Osteocyte (in vitro differentiated cells): Measurements from ENCODE around the gene LRBA. TPM values are rescaled to one million over a fixed set of nuclear protein-coding genes. Genes with fewer than 3 reads are reported as not detected.

Experiments
- DNase-seq: peaks from one replicate; pipeline ENCODE4 v3.0.0; 2021; ENCODE audit warnings: mixed read lengths; ENCODE audit not compliant: unreplicated experiment; ENCODE audit errors: extremely low spot score
- H3K27ac Mint-ChIP-seq: one replicate; pipeline ENCODE4 v1.8.0; 2021; ENCODE audit warnings: mild to moderate bottlenecking, mixed read lengths; ENCODE audit not compliant: unreplicated experiment
- H3K27me3 Mint-ChIP-seq: one replicate; pipeline ENCODE4 v1.8.0; 2021; ENCODE audit warnings: mixed read lengths; ENCODE audit not compliant: unreplicated experiment
- H3K36me3 Mint-ChIP-seq: one replicate; pipeline ENCODE4 v1.8.0; 2021; ENCODE audit warnings: mixed read lengths; ENCODE audit not compliant: unreplicated experiment
- H3K4me1 Mint-ChIP-seq: one replicate; pipeline ENCODE4 v1.8.0; 2021; ENCODE audit warnings: mixed read lengths; ENCODE audit not compliant: unreplicated experiment
- H3K4me3 Mint-ChIP-seq: one replicate; pipeline ENCODE4 v1.8.0; 2021; ENCODE audit warnings: mild to moderate bottlenecking, moderate library complexity, mixed read lengths; ENCODE audit not compliant: unreplicated experiment
- H3K9me3 Mint-ChIP-seq: one replicate; pipeline ENCODE4 v1.8.0; 2021; ENCODE audit warnings: mixed read lengths; ENCODE audit not compliant: unreplicated experiment
- CTCF ChIP-seq: fragments of 200-600 bp; sonication (generic); IDR thresholded peaks from 2 replicates; pipeline ENCODE4 v1.5.0; 2021; ENCODE audit warnings: antibody characterized with exemption, mild to moderate bottlenecking, moderate library complexity
- total RNA-seq: library from RNA; stranded (reverse); gene quantifications from 2 replicates; pipeline ENCODE4 v1.2.1, GENCODE V29; 2021

The LRBA gene
- total RNA-seq, 1 donor from 2014 or later: 40.8 TPM

- Mint-ChIP-seq H3K27me3 (no peaks in the 10 kb centered on the region), H3K4me3 (no peak overlapping the region), H3K36me3 (peaks cover 2% of the 10 kb centered on the region), H3K9me3 (no peaks in the 10 kb centered on the region), H3K27ac (no peak overlapping the region), H3K4me1 (peaks cover 26% of the 10 kb centered on the region)
- TF ChIP-seq CTCF: no peak
- DNase-seq: no peak
These were observed 334.0 kb downstream of the LRBA start for GRCh38 chr4:150681063-150681462.

- peaks cover 2% of the 10 kb centered on the region for H3K36me3 Mint-ChIP-seq
- H3K27ac Mint-ChIP-seq: no peak overlapping the region
- peaks cover 26% of the 10 kb centered on the region for H3K4me1 Mint-ChIP-seq
- no peaks in the 10 kb centered on the region for H3K9me3 Mint-ChIP-seq
- H3K27me3 Mint-ChIP-seq: no peaks in the 10 kb centered on the region
- no peak for TF ChIP-seq CTCF
- no peak overlapping the region for H3K4me3 Mint-ChIP-seq
- DNase-seq: no peak
These were observed 334.4 kb downstream of the LRBA start for GRCh38 chr4:150680651-150681050.

- Mint-ChIP-seq H3K4me3 (no peak overlapping the region), H3K36me3 (peaks cover 2% of the 10 kb centered on the region), H3K27me3 (no peaks in the 10 kb centered on the region), H3K27ac (peak overlapping the region; percentile 88), H3K4me1 (peaks cover 26% of the 10 kb centered on the region), H3K9me3 (no peaks in the 10 kb centered on the region)
- no peak for TF ChIP-seq CTCF
- no peak for DNase-seq
These were observed 335.2 kb downstream of the LRBA start for GRCh38 chr4:150679765-150680343.

- peak overlapping the region; percentile 74 for H3K4me3 Mint-ChIP-seq
- H3K27ac Mint-ChIP-seq: peak overlapping the region; percentile 88
- no peaks in the 10 kb centered on the region for H3K9me3 Mint-ChIP-seq
- H3K4me1 Mint-ChIP-seq: peaks cover 26% of the 10 kb centered on the region
- no peak for DNase-seq
- peaks cover 2% of the 10 kb centered on the region for H3K36me3 Mint-ChIP-seq
- no peak for TF ChIP-seq CTCF
- H3K27me3 Mint-ChIP-seq: no peaks in the 10 kb centered on the region
These were observed 335.9 kb downstream of the LRBA start for GRCh38 chr4:150679018-150679764.

- Mint-ChIP-seq H3K27me3 (no peaks in the 10 kb centered on the region), H3K4me1 (peaks cover 8% of the 10 kb centered on the region), H3K9me3 (no peaks in the 10 kb centered on the region), H3K36me3 (no peaks in the 10 kb centered on the region), H3K27ac (no peak overlapping the region), H3K4me3 (no peak overlapping the region)
- no peak for DNase-seq
- TF ChIP-seq CTCF: no peak
These were observed 341.3 kb downstream of the LRBA start for GRCh38 chr4:150673793-150674192.
